ENCODE results near the gene MAD2L1BP. TPM values are rescaled to one million over a fixed set of nuclear protein-coding genes. Genes with fewer than 3 reads are reported as not detected.

MAD2L1BP gene, protein sequence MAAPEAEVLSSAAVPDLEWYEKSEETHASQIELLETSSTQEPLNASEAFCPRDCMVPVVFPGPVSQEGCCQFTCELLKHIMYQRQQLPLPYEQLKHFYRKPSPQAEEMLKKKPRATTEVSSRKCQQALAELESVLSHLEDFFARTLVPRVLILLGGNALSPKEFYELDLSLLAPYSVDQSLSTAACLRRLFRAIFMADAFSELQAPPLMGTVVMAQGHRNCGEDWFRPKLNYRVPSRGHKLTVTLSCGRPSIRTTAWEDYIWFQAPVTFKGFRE
- 46.3 and 47.6 TPM in 2 replicates for total RNA-seq (2021)
- long read RNA-seq, transcript MAD2L1BP-201 (3 exons, 1,301 nt): major isoform, 159 of 168 reads
- long read RNA-seq, partial matches to known transcripts: 3 of 168 reads
- long read RNA-seq, other reads (novel, unspliced or antisense): 5 of 168 reads

GRCh38 chr6:43635387-43636307, at the start of gene MAD2L1BP:
Gene MAD2L1BP, plus strand, starts transcription at chr6:43635840. Its CDS starts 36 bp downstream, at chr6:43635876.
- Mint-ChIP-seq H3K27me3 (ENCODE audit: low read depth) (no peaks in the 10 kb centered on the region), H3K4me3 (peak within 1 kb of the TSS; percentile 94 to 96), H3K9me3 (no peaks in the 10 kb centered on the region; a peak in 1 of 5 replicates), H3K27ac (peak within 1 kb of the TSS; percentile 63 to 97 (median 94); a peak in 6 of 7 replicates), H3K4me1 (peaks cover 23 to 27% of the 10 kb centered on the region in 2 experiments), H3K36me3 (ENCODE audit: insufficient read depth in 1 of 3, low read depth in 3 of 3) (peaks cover 17 to 41% (median 36%) of the 10 kb centered on the region in 3 experiments; a peak in 6 of 7 replicates)
- Histone ChIP-seq H3K18ac (ENCODE audit: insufficient read length, low read depth, low read length) (peak within 1 kb of the TSS; percentile 50), H3K79me2 (ENCODE audit: insufficient read depth, low read length) (peaks cover 11% of the 10 kb centered on the region; the same call in 1 of the 2 replicates), H2AFZ (ENCODE audit: low read length) (no peak within 1 kb of the TSS), H3T11ph (ENCODE audit: low read length) (no peak within 1 kb of the TSS), H2BK120ac (ENCODE audit: low read depth, low read length, poor library complexity, severe bottlenecking) (no peak within 1 kb of the TSS), H4K5ac (ENCODE audit: insufficient read length, low read depth, low read length) (no peak within 1 kb of the TSS), H4K20me1 (ENCODE audit: control insufficient read depth, insufficient read depth, insufficient read length) (no peaks in the 10 kb centered on the region), H3K23me2 (ENCODE audit: insufficient read length, low read depth, low read length, poor library complexity, severe bottlenecking) (peaks cover 6% of the 10 kb centered on the region), H3K4me2 (ENCODE audit: insufficient read depth, insufficient read length, low read length) (peak within 1 kb of the TSS; percentile 93), H3K9me3 (ENCODE audit: control insufficient read depth, low read depth, low read length) (no peaks in the 10 kb centered on the region), H3K27ac (ENCODE audit: insufficient read length, low read depth, low read length) (no peak within 1 kb of the TSS), H3K23ac (ENCODE audit: insufficient read length, low read depth, low read length) (no peak within 1 kb of the TSS), H2BK12ac (ENCODE audit: insufficient read length, low read depth, low read length) (no peak within 1 kb of the TSS), H2BK15ac (ENCODE audit: low read depth, low read length) (no peak within 1 kb of the TSS), H3K56ac (ENCODE audit: insufficient read length, low read depth, low read length) (no peak within 1 kb of the TSS), H4K8ac (replicated peaks; ENCODE audit: insufficient read length, low read depth, low read length) (no peak within 1 kb of the TSS), H4K91ac (ENCODE audit: insufficient read length, low read depth, low read length) (no peak within 1 kb of the TSS), H3K4ac (ENCODE audit: low read depth, low read length) (no peak within 1 kb of the TSS), H3K27me3 (ENCODE audit: insufficient read depth, low read length) (no peaks in the 10 kb centered on the region), H2BK20ac (ENCODE audit: low read depth, low read length, poor library complexity, severe bottlenecking) (no peak within 1 kb of the TSS), H3K79me1 (ENCODE audit: insufficient read depth, low read depth, low read length, poor library complexity, severe bottlenecking) (peaks cover 3% of the 10 kb centered on the region), H3K4me1 (ENCODE audit: insufficient read depth, low read length) (no peaks in the 10 kb centered on the region; the same call in 1 of the 2 replicates), H3K9ac (ENCODE audit: extremely low read depth, insufficient read length, low read length) (peak within 1 kb of the TSS; percentile 69), H3K14ac (ENCODE audit: insufficient read depth, low read length) (peak within 1 kb of the TSS; percentile 79; the same call in 1 of the 2 replicates), H2BK5ac (ENCODE audit: insufficient read length, low read length) (no peak within 1 kb of the TSS), H2AK5ac (ENCODE audit: insufficient read length, low read length) (no peak within 1 kb of the TSS)
- peak; percentile 80 for DNase-seq
- WGBS (ENCODE audit: extremely low coverage, insufficient read length, low lambda C conversion rate): no CpG with 5 or more reads among the region's 48 CpGs
- TF ChIP-seq, protein P1, sequence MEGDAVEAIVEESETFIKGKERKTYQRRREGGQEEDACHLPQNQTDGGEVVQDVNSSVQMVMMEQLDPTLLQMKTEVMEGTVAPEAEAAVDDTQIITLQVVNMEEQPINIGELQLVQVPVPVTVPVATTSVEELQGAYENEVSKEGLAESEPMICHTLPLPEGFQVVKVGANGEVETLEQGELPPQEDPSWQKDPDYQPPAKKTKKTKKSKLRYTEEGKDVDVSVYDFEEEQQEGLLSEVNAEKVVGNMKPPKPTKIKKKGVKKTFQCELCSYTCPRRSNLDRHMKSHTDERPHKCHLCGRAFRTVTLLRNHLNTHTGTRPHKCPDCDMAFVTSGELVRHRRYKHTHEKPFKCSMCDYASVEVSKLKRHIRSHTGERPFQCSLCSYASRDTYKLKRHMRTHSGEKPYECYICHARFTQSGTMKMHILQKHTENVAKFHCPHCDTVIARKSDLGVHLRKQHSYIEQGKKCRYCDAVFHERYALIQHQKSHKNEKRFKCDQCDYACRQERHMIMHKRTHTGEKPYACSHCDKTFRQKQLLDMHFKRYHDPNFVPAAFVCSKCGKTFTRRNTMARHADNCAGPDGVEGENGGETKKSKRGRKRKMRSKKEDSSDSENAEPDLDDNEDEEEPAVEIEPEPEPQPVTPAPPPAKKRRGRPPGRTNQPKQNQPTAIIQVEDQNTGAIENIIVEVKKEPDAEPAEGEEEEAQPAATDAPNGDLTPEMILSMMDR (conservative IDR thresholded peaks at IDR 0.05): no peak
